Measurements from ENCODE around the gene SPG11. TPM values are rescaled to one million over a fixed set of nuclear protein-coding genes. Genes with fewer than 3 reads are reported as not detected.
A peak's percentile ranks its signal among the peaks of the same experiment; 100 is the strongest.

The SPG11 gene
- total and polyA plus RNA-seq, 2 experiments from 2014 or later, result 15.7 to 65.1 TPM

GRCh38 chr15:44598066-44598465 is 65.4 kb downstream of the SPG11 start:
- H3K27me3 ChIP-seq, result no peaks in the 10 kb centered on the region
- H3K36me3 ChIP-seq, result peaks cover 40% of the 10 kb centered on the region
- DNase-seq (ENCODE audit: low read depth in 1 of 2, low spot score in 1 of 2), result no peak
- no peak overlapping the region for H3K27ac ChIP-seq
- no peak overlapping the region for H3K4me3 ChIP-seq
- TF ChIP-seq, protein P1, sequence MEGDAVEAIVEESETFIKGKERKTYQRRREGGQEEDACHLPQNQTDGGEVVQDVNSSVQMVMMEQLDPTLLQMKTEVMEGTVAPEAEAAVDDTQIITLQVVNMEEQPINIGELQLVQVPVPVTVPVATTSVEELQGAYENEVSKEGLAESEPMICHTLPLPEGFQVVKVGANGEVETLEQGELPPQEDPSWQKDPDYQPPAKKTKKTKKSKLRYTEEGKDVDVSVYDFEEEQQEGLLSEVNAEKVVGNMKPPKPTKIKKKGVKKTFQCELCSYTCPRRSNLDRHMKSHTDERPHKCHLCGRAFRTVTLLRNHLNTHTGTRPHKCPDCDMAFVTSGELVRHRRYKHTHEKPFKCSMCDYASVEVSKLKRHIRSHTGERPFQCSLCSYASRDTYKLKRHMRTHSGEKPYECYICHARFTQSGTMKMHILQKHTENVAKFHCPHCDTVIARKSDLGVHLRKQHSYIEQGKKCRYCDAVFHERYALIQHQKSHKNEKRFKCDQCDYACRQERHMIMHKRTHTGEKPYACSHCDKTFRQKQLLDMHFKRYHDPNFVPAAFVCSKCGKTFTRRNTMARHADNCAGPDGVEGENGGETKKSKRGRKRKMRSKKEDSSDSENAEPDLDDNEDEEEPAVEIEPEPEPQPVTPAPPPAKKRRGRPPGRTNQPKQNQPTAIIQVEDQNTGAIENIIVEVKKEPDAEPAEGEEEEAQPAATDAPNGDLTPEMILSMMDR (IDR thresholded peaks at IDR 0.05; ENCODE audit: low read depth, low read length), result no peak
- no peaks in the 10 kb centered on the region for H3K9me3 ChIP-seq (ENCODE audit: low read depth)
- no peaks in the 10 kb centered on the region for H3K4me1 ChIP-seq (ENCODE audit: low read depth)

DNA sequence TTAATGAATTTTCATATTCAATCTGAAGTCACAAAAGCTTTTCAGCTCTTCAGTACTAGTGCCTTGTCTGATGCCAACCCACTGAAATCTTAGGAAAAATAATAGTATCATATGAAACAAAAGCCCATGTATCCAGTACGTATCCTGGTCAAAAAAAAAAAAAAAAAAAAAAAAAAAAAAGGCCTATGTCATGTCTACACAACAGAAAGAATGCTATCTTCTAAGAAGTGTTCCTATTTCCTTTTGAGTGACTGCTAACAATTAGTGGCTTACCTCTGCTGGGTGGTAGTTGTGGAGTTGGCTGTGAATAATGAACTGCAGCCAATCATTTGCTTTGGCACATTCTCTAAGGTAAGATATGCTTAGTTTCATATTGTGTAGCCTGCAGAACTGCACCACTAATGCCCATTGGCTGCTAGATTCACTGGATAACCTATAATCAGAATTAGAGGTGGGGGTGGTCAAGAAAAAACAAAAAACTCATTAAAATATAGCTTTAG is 66.9 kb downstream of the SPG11 start:
- H3K36me3 ChIP-seq, result peaks cover 49% of the 10 kb centered on the region
- H3K27me3 ChIP-seq, result no peaks in the 10 kb centered on the region
- no peak overlapping the region for H3K27ac ChIP-seq
- TF ChIP-seq, protein P1 (IDR thresholded peaks at IDR 0.05; ENCODE audit: low read depth, low read length), result no peak
- H3K4me1 ChIP-seq (ENCODE audit: low read depth), result no peaks in the 10 kb centered on the region
- no peaks in the 10 kb centered on the region for H3K9me3 ChIP-seq (ENCODE audit: low read depth)
- DNase-seq (ENCODE audit: low read depth in 1 of 2, low spot score in 1 of 2), result no peak
- H3K4me3 ChIP-seq, result no peak overlapping the region

DNA sequence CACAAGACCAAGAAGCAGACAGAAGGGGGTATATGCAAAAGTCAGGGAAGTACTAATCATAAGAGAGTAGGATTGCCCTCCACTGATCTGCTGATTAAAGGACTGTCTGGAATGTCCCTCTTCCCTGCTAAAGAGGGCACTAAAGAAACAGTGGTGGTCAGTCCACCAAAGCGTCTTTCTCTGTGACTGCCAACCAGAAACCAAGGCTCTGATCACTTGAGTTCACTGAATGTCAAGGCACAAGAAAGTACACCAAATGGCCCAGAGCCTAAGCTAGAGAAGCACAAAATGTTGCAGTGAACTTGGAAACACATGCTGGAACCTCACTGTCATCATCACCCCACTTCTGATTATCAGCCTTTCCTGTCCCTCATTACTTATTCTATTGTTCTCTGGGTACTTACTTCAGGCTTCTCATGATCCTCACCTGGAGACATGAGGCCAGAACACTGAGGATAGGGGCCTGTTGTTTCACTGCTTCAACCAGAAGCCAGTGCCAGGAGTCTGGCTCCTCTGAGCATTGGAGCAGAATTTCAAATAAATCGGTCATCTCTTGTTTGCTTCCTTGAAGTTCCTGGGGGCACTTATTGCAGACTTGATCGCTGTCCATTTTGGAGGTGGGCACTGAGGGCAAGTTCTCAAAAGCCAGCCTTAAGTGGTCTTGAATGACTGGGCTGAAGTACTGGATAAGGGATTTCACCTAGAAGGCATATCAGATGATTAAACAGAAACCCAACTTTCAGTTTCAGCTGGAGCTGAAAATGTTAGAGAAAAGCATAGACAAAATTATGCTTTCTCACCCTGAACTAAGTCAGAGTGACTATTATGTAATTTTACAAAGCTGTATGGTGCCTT is 67.6 kb downstream of the SPG11 start:
- TF ChIP-seq, protein P1 (IDR thresholded peaks at IDR 0.05; ENCODE audit: low read depth, low read length), result no peak
- H3K36me3 ChIP-seq, result peaks cover 54% of the 10 kb centered on the region

GRCh38 chr15:44595246-44595645 is 68.2 kb downstream of the SPG11 start:
- no peak for DNase-seq (ENCODE audit: low read depth in 1 of 2, low spot score in 1 of 2)
- no peaks in the 10 kb centered on the region for H3K4me1 ChIP-seq (ENCODE audit: low read depth)
- H3K9me3 ChIP-seq (ENCODE audit: low read depth), result no peaks in the 10 kb centered on the region
- TF ChIP-seq, protein P1 (IDR thresholded peaks at IDR 0.05; ENCODE audit: low read depth, low read length), result no peak
- H3K27ac ChIP-seq, result no peak overlapping the region
- no peak overlapping the region for H3K4me3 ChIP-seq
- no peaks in the 10 kb centered on the region for H3K27me3 ChIP-seq
- peaks cover 57% of the 10 kb centered on the region for H3K36me3 ChIP-seq

More for the DNA sequence above, 67.6 kb downstream of the SPG11 start:
- no peak for DNase-seq (ENCODE audit: low read depth in 1 of 2, low spot score in 1 of 2)
- H3K9me3 ChIP-seq (ENCODE audit: low read depth), result no peaks in the 10 kb centered on the region
- no peaks in the 10 kb centered on the region for H3K27me3 ChIP-seq
- H3K27ac ChIP-seq, result no peak overlapping the region
- no peaks in the 10 kb centered on the region for H3K4me1 ChIP-seq (ENCODE audit: low read depth)
- H3K4me3 ChIP-seq, result no peak overlapping the region

DNA sequence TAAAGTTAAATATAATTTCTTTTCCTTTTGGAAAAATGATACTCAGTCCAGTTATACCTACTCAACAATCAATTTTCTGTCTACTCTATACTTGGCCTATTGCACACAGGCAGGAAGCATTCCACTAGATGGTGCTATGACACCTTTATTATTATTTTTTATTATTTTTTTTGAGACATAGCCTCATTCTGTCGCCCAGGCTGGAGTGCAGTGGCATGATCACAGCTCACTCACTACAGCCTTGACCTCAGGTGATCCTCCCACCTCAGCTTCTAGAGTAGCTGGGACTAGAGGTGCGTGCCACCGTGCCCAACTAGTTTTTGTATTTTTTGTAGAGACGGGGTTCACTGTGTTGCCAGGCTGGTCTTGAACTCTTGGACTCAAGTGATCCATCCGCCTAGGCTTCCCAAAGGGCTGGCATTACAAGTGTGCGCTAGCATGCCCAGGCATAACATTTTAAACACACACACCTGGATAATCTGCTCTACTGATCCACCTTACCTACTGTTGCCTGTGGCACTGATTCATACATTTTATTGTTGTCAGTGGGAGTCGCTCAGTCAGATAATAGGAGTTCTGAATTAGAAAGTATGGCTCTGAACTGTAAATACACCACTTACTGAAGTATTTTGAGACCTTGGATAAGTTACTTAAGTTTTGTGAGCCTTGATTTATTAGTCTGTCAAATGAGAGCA is 70.3 kb downstream of the SPG11 start:
- DNase-seq (ENCODE audit: low read depth in 1 of 2, low spot score in 1 of 2), result peak in 1 of 2 donors; percentile 37
- peaks cover 64% of the 10 kb centered on the region for H3K36me3 ChIP-seq
- no peaks in the 10 kb centered on the region for H3K27me3 ChIP-seq
- no peak overlapping the region for H3K27ac ChIP-seq
- H3K9me3 ChIP-seq (ENCODE audit: low read depth), result no peaks in the 10 kb centered on the region
- TF ChIP-seq, protein P1 (IDR thresholded peaks at IDR 0.05; ENCODE audit: low read depth, low read length), result peak; percentile 55
- no peak overlapping the region for H3K4me3 ChIP-seq
- H3K4me1 ChIP-seq (ENCODE audit: low read depth), result no peaks in the 10 kb centered on the region

Measured in cardiac muscle cell (in vitro differentiated cells and primary cell).